Psoas muscle (tissue), 8 donors: ENCODE results near the gene RNU6-7. TPM values are rescaled to one million over a fixed set of nuclear protein-coding genes. Genes with fewer than 3 reads are reported as not detected.

ENCODE experiments used
- ATAC-seq, 4 donors: fragments of 200-7000 bp; cut with Tn5 transposase; one replicate each; pipeline ENCODE4 v1.9.1; 2020; ENCODE audit warnings: moderate library complexity in 3 of 4, mild to moderate bottlenecking in 2 of 4
- DNase-seq, 2 donors: peaks; one replicate each; pipeline ENCODE4 v3.0.0-alpha.2; 2020
- H3K27ac ChIP-seq: fragments of 200-600 bp; one replicate; pipeline ENCODE4 v1.8.0; 2022
- H3K27me3 ChIP-seq, 3 donors: fragments of 200-600 bp in 1 of 3; one replicate each; pipeline versions ENCODE4 v1.6.1 to v1.8.0; 2013 to 2022; ENCODE audit warnings: low read length in 2 of 3, mild to moderate bottlenecking in 2 of 3, moderate library complexity in 1 of 3; ENCODE audit not compliant: insufficient read depth in 3 of 3
- H3K36me3 ChIP-seq, 2 donors: fragments of 200-600 bp in 1 of 2; one replicate each; pipeline versions ENCODE4 v1.6.1 to v1.8.0; 2013 to 2022; ENCODE audit warnings: low read depth in 1 of 2, mild to moderate bottlenecking in 1 of 2, moderate library complexity in 1 of 2; ENCODE audit not compliant: insufficient read depth in 1 of 2
- H3K4me1 ChIP-seq: fragments of 200-600 bp; one replicate; pipeline ENCODE4 v1.8.0; 2022
- H3K4me3 ChIP-seq: fragments of 200-600 bp; one replicate; pipeline ENCODE4 v1.8.0; 2022; ENCODE audit warnings: mild to moderate bottlenecking
- H3K9me3 ChIP-seq: fragments of 200-600 bp; one replicate; pipeline ENCODE4 v1.8.0; 2022
- CTCF ChIP-seq: fragments of 200-600 bp; IDR thresholded peaks from one replicate; pipeline ENCODE4 v1.8.0; 2022; ENCODE audit warnings: antibody characterized with exemption
- WGBS, 3 donors: extraction: QIAGEN DNeasy Blood & Tissue Kit; methylation state at CpG; one replicate each; pipeline versions ENCODE4 v1.1.6 to v1.1.7; 2013; 5-methylcytosine and 5-hydroxymethylcytosine counted together
- intact Hi-C, 2 donors: fragments of 100-400 bp; cut with DNase I; formaldehyde crosslinking; loops; one replicate each; pipeline versions ENCODE4 v1.11.0 to v1.14.2; 2022
- polyA plus RNA-seq, 3 donors: library from polyadenylated mRNA; stranded (reverse); fragments of 200-250 nt; gene quantifications; one replicate each; pipeline ENCODE4 v1.2.3, GENCODE V29; 2013
- total RNA-seq, 4 donors: library from RNA; stranded (reverse); fragmentation: NEBNext Ultra II Directional in 2 of 4; extraction: Animal tissue kit (Norgen Biotek cat#: 25700) in 2 of 4; gene quantifications; one replicate each; pipeline versions ENCODE4 v1.2.1 to v1.2.4, GENCODE V29; 2021 to 2023
- donor health status: healthy with polysubstance abuse.
- donor health status: DM: no; HTN: no; CAD: no; lungs with moderate emphysema.
- donor health status: Bipolar disorder and iron deficiency.
- donor health status: healthy.
- donor health status: DM: yes; HTN: yes; CAD: no.
- donor health status: DM: no; HTN: no; CAD: no.
- donor health status: DM: no; HTN: no; CAD: no.
- donor health status: DM: yes; HTN: yes; CAD: no.

RNU6-7 gene
- total and polyA plus RNA-seq, 7 donors = not detected

GRCh38 chr14:32171469-32171868 lies 30.4 kb upstream of the RNU6-7 start:
- DNase-seq = no peak
- no peak for TF ChIP-seq CTCF
- Histone ChIP-seq H3K4me3 (no peak overlapping the region), H3K9me3 (no peaks in the 10 kb centered on the region), H3K4me1 (no peaks in the 10 kb centered on the region), H3K36me3 (no peaks in the 10 kb centered on the region), H3K27me3 (no peaks in the 10 kb centered on the region), H3K27ac (no peak overlapping the region)
- ATAC-seq = no peak
- intact Hi-C loops = no loop called here
- 70 to 74% (median 72%) methylated on average over 5 of the region's 5 CpGs for WGBS, 3 donors

GRCh38 chr14:32183151-32184058 lies 18.4 kb upstream of the RNU6-7 start:
- 71 to 78% (median 73%) methylated on average over 2 of the region's 2 CpGs for WGBS, 3 donors
- no peaks in the 10 kb centered on the region for H3K27me3 ChIP-seq
- intact Hi-C loops = no loop called here

DNA sequence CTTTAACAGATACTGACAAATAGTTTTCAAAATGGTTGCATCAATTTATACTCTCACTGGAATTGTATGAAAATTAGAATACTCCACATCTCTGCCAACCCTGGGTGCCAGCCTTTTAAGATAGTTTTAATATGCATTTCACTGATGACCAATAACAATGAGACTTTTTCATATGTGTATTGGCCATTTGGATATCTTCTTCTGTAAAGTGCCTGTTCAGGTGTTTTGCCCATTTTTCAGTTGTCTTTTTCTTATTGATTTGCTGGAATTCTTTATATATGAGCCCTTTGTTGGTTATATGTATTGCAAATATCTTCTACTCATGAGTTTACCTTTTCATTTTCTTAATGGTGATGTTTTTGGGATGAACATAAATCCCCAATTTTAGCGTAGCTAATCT lies 16.7 kb upstream of the RNU6-7 start:
- TF ChIP-seq CTCF = no peak
- H3K4me1 ChIP-seq = no peaks in the 10 kb centered on the region
- ATAC-seq (no peak), DNase-seq (no peak)
- peaks cover 10% of the 10 kb centered on the region for H3K9me3 ChIP-seq
- H3K27ac ChIP-seq = no peak overlapping the region
- intact Hi-C loops = no loop called here
- no peaks in the 10 kb centered on the region for H3K27me3 ChIP-seq
- WGBS, 3 donors = 94 to 100% (median 97%) methylated on average over 1 of the region's 1 CpG
- H3K36me3 ChIP-seq = no peaks in the 10 kb centered on the region
- no peak overlapping the region for H3K4me3 ChIP-seq

More at GRCh38 chr14:32183151-32184058, 18.4 kb upstream of the RNU6-7 start:
- H3K36me3 ChIP-seq = no peaks in the 10 kb centered on the region
- peaks cover 10% of the 10 kb centered on the region for H3K9me3 ChIP-seq
- ATAC-seq = no peak
- no peak for DNase-seq
- no peaks in the 10 kb centered on the region for H3K4me1 ChIP-seq
- TF ChIP-seq CTCF = no peak
- no peak overlapping the region for H3K27ac ChIP-seq
- no peak overlapping the region for H3K4me3 ChIP-seq

DNA sequence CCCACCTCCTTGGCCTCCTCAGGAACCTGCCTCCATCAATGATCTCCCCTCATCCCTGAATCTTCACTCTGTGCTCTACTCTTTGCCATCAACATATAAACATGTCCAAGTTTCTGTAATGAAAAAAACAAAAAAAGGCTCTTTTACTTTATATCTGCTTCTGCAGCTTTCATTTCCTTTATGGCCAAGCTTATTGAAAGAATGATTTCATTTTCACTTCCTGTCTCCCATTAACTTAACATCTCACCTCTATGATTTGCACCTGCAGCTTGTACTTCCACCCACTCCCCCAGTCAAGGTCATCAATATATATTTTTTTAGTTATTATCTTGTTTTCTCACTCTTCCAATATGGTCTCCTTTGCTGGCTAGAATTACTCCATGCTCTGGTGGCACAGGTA lies 15.6 kb upstream of the RNU6-7 start:
- Histone ChIP-seq H3K9me3 (peaks cover 10% of the 10 kb centered on the region), H3K36me3 (no peaks in the 10 kb centered on the region), H3K27ac (no peak overlapping the region), H3K27me3 (no peaks in the 10 kb centered on the region), H3K4me1 (no peaks in the 10 kb centered on the region), H3K4me3 (no peak overlapping the region)
- no peak for DNase-seq
- TF ChIP-seq CTCF = no peak
- intact Hi-C loops = no loop called here
- ATAC-seq = no peak
